H1 (cell line): ENCODE data around the gene MEF2C. TPM values are rescaled to one million over a fixed set of nuclear protein-coding genes. Genes with fewer than 3 reads are reported as not detected.

Experiments used
- ATF3 ChIP-seq: IDR thresholded peaks from 2 replicates; pipeline ENCODE4 v1.6.1; 2011; ENCODE audit warnings: low read depth, mild to moderate bottlenecking, low read length; ENCODE audit not compliant: insufficient read depth
- BCL11A ChIP-seq, 2 experiments: IDR thresholded peaks; one replicate each; pipeline ENCODE4 v1.6.1; 2011; ENCODE audit warnings: low read depth in 2 of 2, low read length in 2 of 2, mild to moderate bottlenecking in 2 of 2
- CHD7 ChIP-seq: fragments of 300-600 bp; sonication (generic); IDR thresholded peaks from 2 replicates; pipeline ENCODE4 v1.7.1; 2012; ENCODE audit warnings: low read length, moderate library complexity, mild to moderate bottlenecking, inconsistent platforms; ENCODE audit not compliant: insufficient replicate concordance
- GABPA ChIP-seq: IDR thresholded peaks from 2 replicates; pipeline ENCODE4 v1.6.1; 2011; ENCODE audit warnings: mild to moderate bottlenecking, low read length, moderate library complexity, borderline replicate concordance; ENCODE audit not compliant: insufficient read depth
- HDAC6 ChIP-seq: IDR thresholded peaks from one replicate; pipeline ENCODE4 v1.7.1; 2012; ENCODE audit warnings: low read depth, mild to moderate bottlenecking, inconsistent platforms, low read length, moderate library complexity
- PHF8 ChIP-seq: fragments of 200-600 bp; sonication (generic); conservative IDR thresholded peaks from 2 replicates; pipeline ENCODE4 v1.7.1; 2012; ENCODE audit warnings: low read depth, mild to moderate bottlenecking, inconsistent platforms, low read length, moderate library complexity
- POU5F1 ChIP-seq: IDR thresholded peaks from 2 replicates; pipeline ENCODE4 v1.6.1; 2011; ENCODE audit warnings: low read depth, mild to moderate bottlenecking, low read length, moderate library complexity
- SIRT6 ChIP-seq: IDR thresholded peaks from one replicate; pipeline ENCODE4 v1.7.1; 2012; ENCODE audit warnings: low read length, inconsistent platforms
- SP2 ChIP-seq: IDR thresholded peaks from 2 replicates; pipeline ENCODE4 v1.6.1; 2012; ENCODE audit warnings: mild to moderate bottlenecking, low read length, inconsistent platforms
- TAF7 ChIP-seq: optimal IDR thresholded peaks from 2 replicates; pipeline ENCODE3; 2011; ENCODE audit warnings: low read depth, mild to moderate bottlenecking, inconsistent platforms, low read length, moderate library complexity, borderline replicate concordance
- polyA plus RNA-seq, 7 experiments: library from polyadenylated mRNA; depleted of rRNA in 3 of 7; stranded (reverse) in 5 of 7; unstranded in 2 of 7; fragments of >200 nt in 5 of 7; fragments of 200-250 nt in 2 of 7; gene quantifications; 1 replicate in 5 of 7; 2 replicates in 1 of 7; 4 replicates in 1 of 7; pipeline versions ENCODE4 v1.2.1 to v1.2.3, GENCODE V29; 2011 to 2013; ENCODE audit warnings: missing spikeins in 2 of 7, mixed read lengths in 2 of 7
- total RNA-seq: library from RNA; stranded (reverse); fragmentation: NEBNext Ultra II Directional; extraction: Animal tissue kit (Norgen Biotek cat#: 25700); gene quantifications from 2 replicates; pipeline ENCODE4 v1.2.1, GENCODE V29; 2021

MEF2C gene
- total and polyA plus RNA-seq, 2 of the 8 experiments (the other 6 are each of a cell fraction or from before 2014, with no cell fraction given): 0.59 to 0.99 TPM

GRCh38 chr5:88734983-88735382 lies 148.0 kb downstream of the MEF2C start (continued):
- TF ChIP-seq CHD7 (no peak), TAF7 (no peak), ATF3 (no peak), SIRT6 (no peak), SP2 (no peak), HDAC6 (no peak), PHF8 (no peak), GABPA (no peak), BCL11A (IDR thresholded peaks at IDR 0.05; ENCODE audit: low read depth in 2 of 2, low read length in 2 of 2) (no peak), POU5F1 (no peak)
- TF ChIP-seq, all 59 proteins: peak for 0
